HL-60 (cell line): ENCODE data around the gene VAV2.

ENCODE experiments used
- CTCF ChIP-seq: IDR thresholded peaks from one replicate; pipeline ENCODE4 v1.5.1; 2011; ENCODE audit warnings: low read length, control low read depth, inconsistent platforms; ENCODE audit not compliant: insufficient read depth
- GABPA ChIP-seq: IDR thresholded peaks from 2 replicates; pipeline ENCODE4 v1.6.1; 2012; ENCODE audit warnings: low read depth
- POLR2AphosphoS5 ChIP-seq: IDR thresholded peaks from 2 replicates; pipeline ENCODE4 v1.6.1; 2012; ENCODE audit warnings: low read depth
- TF ChIP-seq, protein P1 (sequence below): IDR thresholded peaks from 2 replicates; pipeline ENCODE4 v1.6.1; 2012; ENCODE audit warnings: low read depth; ENCODE audit not compliant: insufficient replicate concordance

GRCh38 chr9:134011401-134011800 lies 19.3 kb upstream of the VAV2 start:
- TF ChIP-seq CTCF (no peak), GABPA (no peak), POLR2AphosphoS5 (no peak)
- TF ChIP-seq, protein P1, sequence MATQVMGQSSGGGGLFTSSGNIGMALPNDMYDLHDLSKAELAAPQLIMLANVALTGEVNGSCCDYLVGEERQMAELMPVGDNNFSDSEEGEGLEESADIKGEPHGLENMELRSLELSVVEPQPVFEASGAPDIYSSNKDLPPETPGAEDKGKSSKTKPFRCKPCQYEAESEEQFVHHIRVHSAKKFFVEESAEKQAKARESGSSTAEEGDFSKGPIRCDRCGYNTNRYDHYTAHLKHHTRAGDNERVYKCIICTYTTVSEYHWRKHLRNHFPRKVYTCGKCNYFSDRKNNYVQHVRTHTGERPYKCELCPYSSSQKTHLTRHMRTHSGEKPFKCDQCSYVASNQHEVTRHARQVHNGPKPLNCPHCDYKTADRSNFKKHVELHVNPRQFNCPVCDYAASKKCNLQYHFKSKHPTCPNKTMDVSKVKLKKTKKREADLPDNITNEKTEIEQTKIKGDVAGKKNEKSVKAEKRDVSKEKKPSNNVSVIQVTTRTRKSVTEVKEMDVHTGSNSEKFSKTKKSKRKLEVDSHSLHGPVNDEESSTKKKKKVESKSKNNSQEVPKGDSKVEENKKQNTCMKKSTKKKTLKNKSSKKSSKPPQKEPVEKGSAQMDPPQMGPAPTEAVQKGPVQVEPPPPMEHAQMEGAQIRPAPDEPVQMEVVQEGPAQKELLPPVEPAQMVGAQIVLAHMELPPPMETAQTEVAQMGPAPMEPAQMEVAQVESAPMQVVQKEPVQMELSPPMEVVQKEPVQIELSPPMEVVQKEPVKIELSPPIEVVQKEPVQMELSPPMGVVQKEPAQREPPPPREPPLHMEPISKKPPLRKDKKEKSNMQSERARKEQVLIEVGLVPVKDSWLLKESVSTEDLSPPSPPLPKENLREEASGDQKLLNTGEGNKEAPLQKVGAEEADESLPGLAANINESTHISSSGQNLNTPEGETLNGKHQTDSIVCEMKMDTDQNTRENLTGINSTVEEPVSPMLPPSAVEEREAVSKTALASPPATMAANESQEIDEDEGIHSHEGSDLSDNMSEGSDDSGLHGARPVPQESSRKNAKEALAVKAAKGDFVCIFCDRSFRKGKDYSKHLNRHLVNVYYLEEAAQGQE = no peak
